HG03439 (cell line): Measurements from ENCODE around the gene FAM131C.
"Not testable (repeated sequence)": the region's sequence is repeated elsewhere in the genome, so short reads cannot be mapped to it uniquely, and the experiment has no call there.

Source experiments
- ATAC-seq: cut with Tn5 transposase; IDR thresholded peaks from one replicate; pipeline ENCODE4 v1.9.1; 2021; ENCODE audit warnings: mild to moderate bottlenecking, moderate library complexity; ENCODE audit not compliant: unreplicated experiment

Gene FAM131C

GRCh38 chr1:16041200-16041599 lies 32.3 kb downstream of the FAM131C start:
- no peak for ATAC-seq

DNA sequence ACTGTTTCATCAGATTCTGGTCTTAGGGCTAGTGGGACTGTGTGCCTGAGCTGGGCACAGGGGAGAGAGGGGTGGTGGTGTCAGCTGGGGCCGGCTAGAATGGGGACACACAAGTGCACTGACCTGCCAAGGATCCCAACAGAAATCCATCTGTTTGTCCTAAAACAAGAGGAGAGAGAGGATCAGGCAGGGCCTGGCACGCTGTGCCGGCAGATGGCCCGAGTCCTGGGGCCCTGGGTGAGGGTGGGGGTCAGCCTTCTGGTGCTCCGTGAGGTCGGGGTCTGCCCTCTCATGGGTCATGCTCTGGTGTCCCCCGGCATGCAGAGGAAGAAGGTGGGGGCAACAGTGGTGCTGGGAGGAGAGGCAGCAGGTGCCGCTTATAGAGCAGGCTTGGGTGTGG lies 33.6 kb downstream of the FAM131C start:
- ATAC-seq, result not testable (repeated sequence)

DNA sequence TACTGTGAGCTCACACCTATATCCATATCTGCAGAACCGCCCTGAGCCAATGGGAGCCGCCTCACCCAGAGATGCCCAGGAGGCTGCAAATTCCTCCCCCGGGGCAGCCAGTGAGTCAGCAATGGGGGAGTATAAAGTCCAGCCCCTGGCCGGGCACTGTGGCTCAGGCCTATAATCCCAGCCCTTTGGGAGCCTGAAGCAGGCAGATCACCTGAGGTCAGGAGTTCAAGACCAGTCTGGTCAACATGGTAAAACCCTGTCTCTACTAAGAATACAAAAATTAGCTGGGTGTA lies 34.9 kb downstream of the FAM131C start:
- no peak for ATAC-seq

GRCh38 chr1:16036461-16036860 lies 37.0 kb downstream of the FAM131C start:
- ATAC-seq, result not testable (repeated sequence)

DNA sequence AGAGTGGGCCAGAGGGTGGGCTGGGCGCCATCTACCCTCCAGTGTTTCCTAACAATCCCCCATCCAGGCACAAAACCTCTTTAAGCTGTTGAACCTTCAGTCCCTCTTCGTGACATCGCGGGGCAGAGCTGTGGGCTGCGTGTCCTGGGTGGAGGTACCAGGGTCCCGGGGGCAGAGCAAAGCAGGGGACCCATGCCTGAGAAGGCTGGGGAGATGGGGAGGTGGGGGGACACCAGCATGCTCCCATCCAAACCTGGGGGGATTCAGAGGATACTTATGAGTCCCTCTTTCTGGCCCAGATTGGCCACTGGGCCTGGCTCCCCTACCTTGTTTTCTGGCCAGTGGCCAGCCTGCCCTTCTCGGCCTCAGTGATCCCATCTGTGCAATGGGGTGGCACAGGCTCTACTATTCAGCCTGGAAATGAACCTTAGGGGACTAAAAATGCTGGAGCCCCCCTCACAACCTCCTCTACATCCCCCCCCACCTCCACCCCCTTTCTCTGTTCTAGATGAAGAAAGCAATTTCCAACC lies 40.3 kb downstream of the FAM131C start:
- ATAC-seq, result not testable (repeated sequence)

DNA sequence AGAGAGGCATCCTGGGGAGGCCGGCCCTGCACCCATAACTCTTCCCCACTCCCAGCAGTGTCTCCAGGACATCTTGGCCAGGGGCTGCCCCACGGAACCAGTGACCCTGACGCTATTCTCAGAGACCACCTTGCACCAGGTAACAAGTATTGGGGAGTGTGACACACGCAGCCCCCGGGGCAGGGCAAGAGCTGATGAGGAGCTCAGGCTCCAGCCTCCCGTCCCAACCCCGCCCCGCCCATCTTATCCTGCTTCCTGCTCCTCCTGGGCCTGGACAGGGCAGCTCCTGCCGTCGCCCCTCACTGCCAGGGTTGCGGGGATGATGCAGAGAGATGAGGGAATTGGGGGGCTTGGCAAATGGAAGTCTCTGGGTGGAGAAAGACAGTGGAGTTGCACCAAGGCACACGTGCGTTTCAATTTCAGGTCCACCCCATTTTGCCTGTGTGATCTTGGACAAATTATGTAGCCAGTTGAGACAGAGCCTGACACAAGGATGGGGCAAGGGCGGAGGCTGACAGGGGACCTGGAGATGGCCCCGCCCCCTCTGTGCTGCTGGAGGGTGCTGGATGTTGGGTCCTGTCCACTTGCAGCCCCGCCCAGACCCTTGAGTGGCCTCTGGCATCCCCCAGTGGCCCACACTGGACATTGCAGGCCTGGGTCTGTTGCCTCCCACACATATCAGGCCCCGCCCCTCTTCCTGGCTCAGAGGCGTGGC lies 40.9 kb downstream of the FAM131C start:
- ATAC-seq, result peak; percentile 62

DNA sequence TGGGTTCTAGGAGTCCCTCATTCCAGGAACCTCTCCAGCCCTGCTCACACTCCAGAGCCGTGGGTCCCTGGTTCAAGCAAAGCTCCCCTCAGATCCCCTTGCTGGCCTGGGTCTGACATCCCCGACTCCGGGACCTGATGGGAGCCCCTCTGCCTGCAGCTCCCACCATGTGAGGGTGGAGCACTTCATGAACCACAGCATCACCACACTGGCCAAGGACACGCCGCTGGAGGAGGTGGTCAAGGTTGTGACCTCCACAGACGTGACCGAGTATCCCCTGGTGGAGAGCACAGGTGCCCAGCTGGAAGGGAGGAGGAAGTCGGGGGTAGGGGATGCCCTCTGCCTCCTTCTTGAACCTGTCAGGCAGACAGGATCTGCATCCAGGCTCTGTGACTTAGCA lies 41.9 kb downstream of the FAM131C start:
- ATAC-seq, result no peak

- ATAC-seq, result no peak
These were observed 44.2 kb downstream of the FAM131C start for GRCh38 chr1:16029288-16029687.

DNA sequence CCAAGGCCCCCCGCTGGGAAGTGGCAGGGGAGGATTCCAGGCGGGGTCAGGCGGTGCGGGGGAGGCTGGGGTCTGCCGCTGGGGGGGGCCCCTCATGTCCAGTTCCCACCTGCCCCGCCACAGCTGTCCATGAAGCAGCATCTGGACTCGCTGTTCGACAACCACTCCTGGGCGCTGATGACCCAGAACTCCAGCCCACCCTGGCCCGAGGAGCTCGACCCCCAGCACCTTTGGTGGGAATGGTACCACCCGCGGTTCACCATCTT lies 44.5 kb downstream of the FAM131C start:
- not testable (repeated sequence) for ATAC-seq

GRCh38 chr1:16028237-16029002 lies 45.0 kb downstream of the FAM131C start:
- no peak for ATAC-seq

DNA sequence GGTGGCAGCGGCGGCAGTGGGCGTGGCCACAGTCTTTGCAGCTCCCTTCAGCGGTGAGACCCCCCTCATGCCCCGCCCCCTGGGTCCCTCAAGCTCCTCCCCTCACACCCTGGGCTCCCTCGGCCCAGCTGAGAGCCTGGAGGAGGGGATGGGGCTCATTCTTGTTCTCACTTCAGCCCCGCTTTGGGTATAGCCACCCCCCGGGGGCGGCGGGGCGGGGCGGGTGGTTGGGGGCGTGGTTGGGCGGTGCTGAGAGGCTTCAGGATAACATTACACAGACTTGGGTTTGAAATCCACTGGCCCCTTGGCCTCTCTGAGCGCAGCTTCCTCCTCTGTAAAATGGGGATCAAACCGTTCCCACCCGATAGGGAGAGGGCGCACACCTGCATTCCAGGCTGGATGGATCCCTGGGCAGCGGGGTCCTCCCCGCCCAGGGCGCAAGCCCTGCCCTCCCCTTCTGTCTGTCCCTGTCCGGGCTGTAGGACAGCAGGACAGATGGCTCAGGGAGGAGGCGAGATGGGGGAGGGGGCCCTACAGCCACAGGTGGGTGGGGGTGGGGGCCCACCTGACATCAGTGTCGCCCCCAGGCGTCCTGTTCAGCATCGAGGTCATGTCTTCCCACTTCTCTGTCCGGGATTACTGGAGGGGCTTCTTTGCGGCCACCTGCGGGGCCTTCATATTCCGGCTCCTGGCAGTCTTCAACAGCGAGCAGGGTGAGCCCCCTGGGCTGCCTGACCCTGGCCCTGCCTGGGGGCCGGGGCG lies 46.5 kb downstream of the FAM131C start:
- no peak for ATAC-seq

DNA sequence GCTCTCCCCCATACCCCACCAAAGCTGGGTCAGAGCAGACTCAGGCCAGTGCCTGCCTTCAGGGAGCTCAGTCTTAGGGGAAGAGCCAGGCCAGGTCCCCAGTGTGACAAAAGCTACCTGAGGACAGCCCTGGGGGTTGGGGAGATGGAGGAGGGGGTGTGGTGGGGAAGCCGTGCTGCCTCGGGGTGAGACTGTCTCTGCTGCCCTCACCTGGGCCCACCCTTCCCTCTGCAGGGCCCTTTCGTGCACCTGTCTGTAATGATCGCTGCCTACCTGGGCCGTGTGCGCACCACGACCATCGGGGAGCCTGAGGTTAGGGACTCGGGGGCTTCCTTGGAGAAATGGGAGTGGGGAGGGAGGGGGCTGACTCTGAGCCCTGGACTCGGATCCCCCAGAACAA lies 47.1 kb downstream of the FAM131C start:
- ATAC-seq, result not testable (repeated sequence)

DNA sequence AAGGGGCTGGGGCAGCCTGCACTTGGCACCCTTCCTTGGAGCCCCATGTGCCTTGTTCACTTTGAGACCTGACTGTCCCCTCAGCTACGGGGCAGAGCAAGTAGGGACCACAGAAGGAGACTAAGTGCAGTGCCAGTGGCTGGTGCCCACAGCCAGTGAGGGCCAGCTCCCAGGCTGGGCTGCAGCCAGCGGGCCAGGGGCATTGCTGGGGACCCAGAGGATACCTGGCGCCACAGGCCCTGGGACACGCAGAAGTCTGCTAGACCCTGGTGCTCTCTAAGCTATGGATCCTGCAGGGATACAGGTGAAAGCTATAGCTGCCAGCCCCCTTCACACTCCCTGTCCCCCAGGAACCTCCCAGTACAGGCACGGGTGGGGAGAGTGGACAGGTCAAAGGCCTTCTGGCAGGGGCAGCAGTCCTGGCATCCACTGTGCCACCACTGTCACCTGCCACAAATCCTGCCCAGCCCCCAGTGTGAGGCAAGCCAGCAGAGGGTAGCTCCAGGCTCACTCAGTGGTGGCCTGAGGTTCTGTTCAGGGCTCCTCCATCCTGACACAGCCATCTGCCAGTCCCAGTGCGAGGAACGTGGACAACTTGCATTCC lies 50.3 kb downstream of the FAM131C start:
- ATAC-seq, result no peak

- no peak for ATAC-seq
These were observed 51.1 kb downstream of the FAM131C start for GRCh38 chr1:16022393-16022792.

GRCh38 chr1:16021681-16022080 lies 51.8 kb downstream of the FAM131C start, which contains the start of gene CLCNKA:
Gene CLCNKA, plus strand, starts transcription at chr1:16022036. Its CDS starts 584 bp downstream, at chr1:16022620.
- ATAC-seq, result no peak

DNA sequence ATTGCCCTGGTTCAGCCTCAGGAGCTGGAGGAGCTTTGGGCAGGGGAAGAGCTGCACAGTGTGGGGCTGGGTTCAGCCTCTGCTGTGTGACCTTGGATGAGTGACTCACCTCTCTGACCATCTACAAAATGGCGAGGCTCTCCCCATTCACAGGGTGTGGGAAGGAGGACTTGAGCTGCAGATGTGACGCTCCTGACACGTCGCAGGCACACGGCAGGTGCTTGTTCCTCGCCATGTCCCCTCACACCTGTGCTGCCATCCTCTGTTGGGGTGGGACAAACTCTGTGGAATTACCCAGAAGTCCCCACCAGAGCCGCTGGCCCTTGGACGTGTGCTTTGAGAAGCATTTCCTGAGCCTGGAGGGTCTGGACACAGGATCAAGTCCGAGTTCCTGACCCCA lies 52.6 kb downstream of the FAM131C start:
- not testable (repeated sequence) for ATAC-seq

GRCh38 chr1:16020325-16020724 lies 53.1 kb downstream of the FAM131C start:
- no peak for ATAC-seq

GRCh38 chr1:16019644-16020277 lies 53.7 kb downstream of the FAM131C start:
- no peak for ATAC-seq

- ATAC-seq, result no peak
These were observed 54.5 kb downstream of the FAM131C start for GRCh38 chr1:16018749-16019643.

GRCh38 chr1:16018308-16018707 lies 55.1 kb downstream of the FAM131C start:
- ATAC-seq, result no peak
